HG02970 (cell line): Measurements from ENCODE around the gene ARFGAP1.

Experiments
- ATAC-seq: cut with Tn5 transposase; IDR thresholded peaks from one replicate; pipeline ENCODE4 v1.9.1; 2021; ENCODE audit warnings: mild to moderate bottlenecking, moderate library complexity, moderate number of reproducible peaks; ENCODE audit not compliant: unreplicated experiment, low FRiP score

The ARFGAP1 gene

DNA sequence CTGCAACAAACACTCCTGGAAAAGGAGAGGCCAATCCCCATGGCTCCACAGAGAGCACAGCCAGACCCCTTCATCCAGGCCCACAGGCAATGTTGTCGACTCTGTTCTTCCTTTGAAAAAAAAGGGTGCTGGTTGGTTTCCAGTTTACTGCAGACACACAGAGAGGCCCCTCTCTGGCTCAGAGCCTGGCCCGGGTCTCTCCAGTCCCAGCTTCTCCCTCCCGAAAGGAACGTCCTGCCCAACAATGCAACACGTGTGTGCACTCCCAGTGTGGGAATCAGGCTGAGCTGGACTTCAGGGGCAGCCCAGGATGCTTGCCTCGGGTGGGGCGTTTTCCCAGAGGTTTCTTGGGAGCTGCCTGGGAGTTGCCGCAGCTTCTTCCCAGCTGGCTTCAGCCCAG, 13.8 kb upstream of the ARFGAP1 start:
- no peak for ATAC-seq

DNA sequence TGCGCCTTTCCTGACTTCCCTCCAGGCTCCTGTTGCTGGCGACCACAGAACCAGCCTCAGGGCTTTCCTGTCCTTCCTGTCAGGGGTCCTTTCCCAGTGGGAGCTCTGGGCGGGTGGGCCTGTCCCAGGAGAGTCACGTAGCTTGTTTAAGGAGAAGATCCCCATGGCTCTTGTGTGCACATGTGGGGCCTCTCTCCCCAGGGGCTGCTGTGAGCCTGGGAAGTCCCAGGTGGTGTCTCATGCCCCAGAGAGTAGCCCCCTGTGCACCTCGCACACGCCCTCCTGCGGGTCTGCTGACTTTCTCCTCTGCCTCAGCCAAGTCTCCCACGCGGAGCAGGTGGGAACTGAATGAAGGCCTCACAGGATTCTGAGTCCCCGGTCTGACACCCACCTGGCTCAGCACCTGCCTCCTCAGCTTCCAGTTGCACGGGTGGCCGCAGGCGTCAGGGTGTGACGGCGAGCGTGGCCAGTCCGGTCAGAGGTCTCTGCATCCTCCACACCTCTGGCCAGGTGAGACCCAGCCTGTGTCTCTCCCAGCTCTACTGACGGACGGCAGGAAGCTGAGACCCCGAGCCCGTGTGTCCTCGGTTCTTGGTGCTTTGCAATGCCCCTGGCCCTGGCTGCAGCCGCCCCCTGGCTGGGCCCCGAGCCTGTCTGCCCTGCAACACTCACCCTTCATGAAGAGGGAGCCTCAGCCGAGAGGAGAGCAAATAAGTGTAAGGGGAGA, 12.7 kb upstream of the ARFGAP1 start:
- ATAC-seq = no peak

DNA sequence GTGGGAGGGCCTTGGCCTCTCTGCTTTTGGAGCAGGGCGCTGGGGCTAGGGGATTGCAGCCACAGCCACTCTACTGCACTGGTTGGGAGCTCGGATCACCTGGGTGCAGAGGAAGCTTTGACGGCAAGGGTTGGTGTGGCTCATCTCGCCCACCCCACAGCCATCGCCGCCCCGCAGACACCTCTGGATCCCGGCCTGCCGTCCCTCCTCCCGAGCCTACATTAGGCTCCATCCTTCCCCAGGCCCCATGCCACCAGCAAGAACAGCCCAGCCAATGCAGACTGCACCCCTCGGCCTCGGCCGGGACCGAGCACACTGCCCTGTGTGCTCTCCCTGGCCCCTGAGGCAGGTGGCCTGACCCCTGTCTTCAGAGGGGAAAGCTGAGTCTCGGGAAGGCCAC, 12.1 kb upstream of the ARFGAP1 start:
- ATAC-seq = no peak

DNA sequence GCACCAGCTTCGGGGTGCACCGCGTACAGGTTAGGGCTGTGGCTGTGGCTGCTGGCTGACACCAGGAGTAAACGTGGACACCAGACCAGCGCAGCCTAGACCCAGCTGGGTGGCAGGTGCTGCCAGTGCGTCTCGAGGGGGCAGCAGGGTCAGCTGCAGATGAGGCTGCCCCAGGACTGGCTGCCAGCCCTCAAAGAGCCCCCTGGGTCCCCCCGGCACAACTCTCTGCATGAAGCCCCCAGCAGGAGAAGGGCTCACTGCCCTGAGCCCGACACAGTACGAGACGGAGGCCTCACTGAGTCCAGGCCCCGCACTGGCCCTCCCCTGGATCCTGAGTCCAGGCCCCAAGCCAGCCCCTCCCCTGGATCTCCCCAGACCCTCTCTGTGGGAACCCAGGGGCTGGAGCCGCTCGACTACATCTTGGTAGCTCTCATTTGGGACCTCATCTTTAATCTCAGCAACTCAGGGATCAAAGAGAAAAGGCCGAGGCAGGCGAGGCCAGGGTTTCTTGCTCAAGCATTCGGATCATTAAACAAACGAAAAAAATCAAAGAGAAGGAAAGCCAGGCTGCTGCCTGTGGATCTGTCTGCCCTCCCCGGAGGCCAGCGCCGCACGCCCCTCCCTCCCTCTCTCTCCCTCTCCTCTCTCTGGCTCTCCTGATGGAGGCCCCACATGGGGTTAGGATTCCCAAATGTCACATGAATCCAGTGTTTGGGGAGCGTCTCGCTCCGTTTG, 11.4 kb upstream of the ARFGAP1 start:
- no peak for ATAC-seq

DNA sequence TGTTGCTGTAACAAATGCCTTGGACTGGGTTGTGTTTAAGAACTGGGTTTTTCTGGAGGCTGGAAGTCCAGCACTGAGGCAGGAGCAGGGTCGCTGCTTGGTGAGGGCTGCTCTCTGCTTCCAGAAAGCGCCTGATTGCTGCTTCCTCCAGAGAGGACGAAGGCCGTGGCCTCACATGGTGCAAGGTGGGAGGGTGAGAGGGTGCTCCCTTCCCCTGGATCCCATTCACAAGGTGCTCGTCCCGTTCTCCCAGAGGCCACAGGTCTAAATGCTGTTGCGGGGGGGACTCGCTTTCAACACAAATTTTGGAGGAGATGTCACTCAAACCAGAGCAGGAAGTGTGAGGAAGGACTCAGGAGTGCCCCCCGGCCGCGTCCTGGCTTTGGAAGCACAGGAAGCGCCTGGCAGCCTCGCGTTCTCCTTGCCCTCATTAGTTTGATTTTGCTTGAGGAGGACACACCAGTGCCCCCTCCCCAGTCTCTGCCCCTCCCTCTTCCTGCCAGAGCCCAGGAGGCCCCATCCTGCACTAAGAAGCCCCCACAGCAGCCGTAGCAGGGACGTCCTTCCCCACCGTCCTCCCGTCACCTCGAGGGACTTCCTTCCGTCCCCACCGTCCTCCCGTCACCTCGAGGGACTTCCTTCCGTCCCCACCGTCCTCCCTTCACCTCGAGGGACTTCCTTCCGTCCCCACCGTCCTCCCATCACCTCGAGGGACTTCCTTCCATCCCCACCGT, 10.7 kb upstream of the ARFGAP1 start:
- ATAC-seq = no peak

DNA sequence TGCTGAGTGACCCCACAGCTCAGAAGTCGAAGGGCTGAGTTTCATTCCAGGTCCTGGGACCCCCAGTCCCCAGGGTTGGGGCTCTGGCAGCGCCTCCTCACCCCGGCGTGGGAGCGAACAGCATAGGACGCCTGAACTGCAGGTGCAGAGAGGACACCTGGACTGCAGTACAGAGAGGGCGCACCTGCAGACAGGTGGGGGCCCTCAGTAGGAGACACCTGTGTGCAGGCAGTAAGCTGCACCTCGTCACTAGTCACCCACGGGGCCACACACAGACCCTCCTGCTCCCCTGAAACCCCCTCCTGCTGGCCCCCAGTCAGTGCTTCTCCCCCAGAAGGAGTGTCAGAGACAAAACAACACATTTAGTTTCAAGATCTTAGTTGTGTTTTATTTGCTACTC, 9.8 kb upstream of the ARFGAP1 start:
- ATAC-seq = no peak

DNA sequence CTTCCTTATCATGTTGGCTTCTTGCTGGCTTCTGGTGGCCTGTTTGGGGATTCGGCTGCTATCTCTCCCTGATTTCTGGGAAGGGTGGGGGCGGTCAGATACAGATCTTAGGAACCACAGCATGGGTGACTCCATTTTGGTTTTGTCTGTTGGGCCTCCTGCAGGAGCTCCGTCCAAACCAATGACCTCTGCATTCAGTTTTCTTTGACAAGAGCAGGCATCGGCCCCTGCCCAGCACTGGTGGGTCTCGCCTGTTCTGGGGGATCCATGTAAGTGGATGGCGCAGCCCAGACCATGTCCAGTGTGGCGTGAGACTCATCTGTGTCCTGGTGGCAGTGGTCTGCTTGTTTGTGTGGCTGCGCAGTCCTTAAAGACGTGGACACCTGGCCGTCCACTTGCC, 8.6 kb upstream of the ARFGAP1 start:
- no peak for ATAC-seq

DNA sequence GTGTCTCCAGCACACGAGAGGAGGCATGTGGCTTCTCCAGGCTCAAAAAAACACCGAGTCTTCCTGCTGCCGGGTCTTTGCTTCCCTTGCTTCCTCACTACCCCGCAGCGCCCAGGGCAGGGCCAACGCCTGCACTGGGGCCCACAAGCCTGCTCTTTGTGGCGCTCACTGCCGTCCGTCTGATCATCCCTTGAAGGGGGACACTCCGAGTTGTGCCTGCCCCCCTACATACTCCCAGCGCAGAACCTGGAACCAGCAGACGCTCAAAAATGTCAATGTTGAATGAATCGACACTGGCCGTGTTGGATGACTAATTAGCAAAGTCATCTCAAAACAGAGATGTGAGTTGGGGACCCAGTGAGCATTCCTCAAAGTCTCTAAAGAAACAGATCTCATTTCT, 8.1 kb upstream of the ARFGAP1 start:
- ATAC-seq = no peak

DNA sequence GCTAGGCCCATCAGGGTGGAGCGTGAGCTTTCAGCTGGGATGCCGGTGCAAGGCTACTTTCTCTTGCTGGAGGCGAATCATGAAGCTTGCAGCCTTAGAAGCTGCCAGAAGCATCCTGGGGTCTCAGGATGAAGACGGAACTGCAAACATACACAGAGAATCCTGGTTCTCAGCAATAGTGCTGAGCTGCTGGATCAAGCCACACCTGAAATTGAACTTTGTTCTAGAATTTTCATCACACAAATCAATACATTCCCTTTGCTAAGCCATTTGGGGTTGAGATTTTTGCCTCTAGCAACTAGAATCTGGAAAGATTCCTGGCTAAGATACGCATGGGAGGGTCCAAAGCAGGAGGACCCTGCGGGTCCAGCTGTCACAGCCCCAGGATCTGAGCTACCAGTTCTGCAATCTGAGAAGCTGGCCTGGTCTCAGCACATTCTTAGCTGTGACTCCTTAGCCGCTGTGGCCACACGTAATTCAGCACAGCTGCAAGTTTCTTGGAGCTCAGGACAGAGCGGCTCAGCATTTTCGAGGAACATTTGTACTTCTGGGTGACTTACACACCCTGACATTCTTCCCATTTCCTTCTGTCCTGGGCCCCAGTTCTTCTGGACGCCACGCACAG, 6.6 kb upstream of the ARFGAP1 start:
- ATAC-seq = no peak

DNA sequence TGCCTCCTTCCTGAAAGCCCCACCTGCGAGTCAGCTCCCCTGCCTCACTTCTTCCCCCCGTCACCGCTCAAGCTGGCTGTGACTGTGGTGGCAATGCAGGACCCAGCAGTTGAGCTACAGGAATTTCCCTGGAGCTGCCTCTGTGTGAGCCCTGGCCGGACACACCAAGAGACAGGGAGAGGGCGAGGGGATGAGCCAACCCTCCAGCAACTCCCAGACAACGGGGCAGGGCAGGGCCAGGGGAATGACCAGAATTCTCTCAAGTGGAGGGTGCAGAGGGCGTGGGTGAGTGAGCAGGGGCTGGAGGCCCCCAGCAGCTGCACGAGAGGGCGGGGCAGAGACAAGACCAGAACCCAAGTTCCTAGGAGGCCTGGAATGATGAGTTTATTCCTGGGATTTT, 4.9 kb upstream of the ARFGAP1 start:
- no peak for ATAC-seq

DNA sequence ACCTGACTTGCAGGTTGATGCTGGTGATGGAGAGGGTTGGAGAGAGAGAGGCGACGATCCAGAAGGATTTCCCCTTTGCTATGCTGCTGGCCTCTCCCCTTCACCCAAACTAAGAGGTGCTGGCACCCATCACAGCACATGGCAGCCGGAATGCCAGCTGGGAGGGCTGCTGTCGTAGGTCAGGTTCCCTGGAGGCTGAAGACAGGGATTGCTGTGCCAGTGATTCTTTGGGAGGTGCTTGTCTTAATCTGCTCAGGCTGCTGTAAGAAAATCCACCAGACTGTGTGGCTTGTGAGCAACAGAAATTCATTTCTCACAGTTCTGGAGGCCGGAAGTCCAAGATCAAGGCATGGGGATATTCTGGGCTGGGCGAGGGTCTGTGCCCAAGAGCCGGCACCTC, 4.4 kb upstream of the ARFGAP1 start:
- no peak for ATAC-seq

DNA sequence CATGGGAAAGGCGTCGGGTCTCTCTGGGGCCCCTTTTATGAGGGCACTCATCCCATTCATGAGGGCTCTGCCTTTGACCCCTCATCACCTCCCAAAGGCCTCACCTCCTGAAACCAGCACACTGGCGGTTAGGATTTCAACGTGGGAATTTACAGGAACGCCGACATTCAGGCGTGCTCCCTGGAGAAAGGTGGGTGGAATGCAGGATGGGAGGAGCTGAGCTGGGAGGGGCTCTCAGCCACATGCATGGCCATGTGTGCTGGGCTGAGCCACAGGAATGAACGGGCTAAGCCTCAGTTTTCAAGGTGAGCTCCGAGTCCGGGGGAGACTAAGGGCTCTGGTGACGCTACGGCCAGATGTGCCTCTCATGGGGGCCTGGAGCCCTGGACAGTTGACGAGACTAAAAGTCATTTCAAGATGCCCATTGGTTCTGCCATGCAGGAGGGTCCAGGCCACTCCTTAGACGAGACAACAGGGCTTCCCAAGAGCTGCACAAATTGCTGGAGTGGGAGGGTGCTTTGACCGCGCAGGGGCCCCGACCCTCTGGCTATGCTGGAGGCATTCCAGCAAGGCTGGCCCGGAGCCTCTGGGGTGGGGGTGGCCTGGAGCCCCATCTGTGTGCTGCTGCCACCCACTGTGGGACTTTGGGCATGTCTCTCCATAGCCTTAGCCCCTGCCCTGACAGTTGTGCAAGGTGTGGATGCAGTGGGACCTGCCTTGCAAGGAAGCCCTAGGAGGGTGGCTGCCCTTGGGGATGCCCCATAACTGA, 3.8 kb upstream of the ARFGAP1 start:
- no peak for ATAC-seq

DNA sequence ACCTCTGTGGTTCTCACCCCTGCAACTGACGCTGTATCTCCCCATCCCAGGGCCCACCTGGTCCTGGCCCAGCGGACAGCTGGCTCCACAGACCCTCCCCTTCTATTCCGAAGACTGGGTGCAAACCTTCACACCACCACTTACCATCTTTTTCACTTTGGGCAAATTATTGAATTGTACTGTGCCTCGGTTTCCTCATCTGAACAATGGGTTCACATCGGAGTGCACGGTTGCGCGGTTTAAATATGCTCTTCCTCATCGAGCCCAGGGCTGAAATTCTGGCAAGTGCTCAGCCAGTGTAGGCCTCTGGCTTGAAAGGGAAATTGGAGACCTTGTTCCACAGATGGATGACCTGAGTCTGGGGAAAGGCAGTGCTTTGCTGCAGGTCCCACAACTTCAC, 2.9 kb upstream of the ARFGAP1 start:
- ATAC-seq = no peak

DNA sequence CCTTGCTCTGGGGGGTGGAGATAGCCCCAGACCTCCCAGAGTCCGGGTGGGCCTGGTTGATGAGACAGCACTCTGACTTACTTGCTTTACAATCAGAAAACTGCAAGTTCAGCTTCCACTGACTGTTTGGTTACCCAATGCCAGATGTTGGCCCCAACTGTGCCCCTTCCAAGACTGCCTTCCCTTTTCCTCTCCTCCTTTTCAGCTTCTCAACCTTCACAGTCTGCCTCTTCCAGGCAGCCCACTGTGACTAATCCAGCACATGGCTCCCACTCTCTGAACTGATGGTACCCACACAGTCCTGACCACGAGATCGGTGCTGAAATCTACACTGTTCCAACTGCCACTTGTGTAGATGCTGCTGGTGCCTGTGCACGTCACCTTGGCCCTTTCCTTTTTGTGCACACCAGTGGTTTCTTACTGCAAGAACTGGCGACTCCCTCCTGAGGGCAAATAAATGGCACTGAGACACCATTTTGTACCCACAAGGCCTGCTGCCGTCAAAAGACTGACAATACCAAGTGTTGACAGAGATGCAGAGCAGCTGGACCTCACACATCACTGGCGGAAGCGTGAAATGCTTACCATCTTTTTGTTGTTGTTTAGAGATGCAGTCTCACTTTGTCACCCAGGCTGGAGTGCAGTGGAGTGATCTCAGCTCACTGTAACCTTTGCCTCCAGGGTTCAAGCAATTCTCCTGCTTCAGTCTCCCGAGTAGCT, 1.8 kb upstream of the ARFGAP1 start:
- ATAC-seq = no peak

DNA sequence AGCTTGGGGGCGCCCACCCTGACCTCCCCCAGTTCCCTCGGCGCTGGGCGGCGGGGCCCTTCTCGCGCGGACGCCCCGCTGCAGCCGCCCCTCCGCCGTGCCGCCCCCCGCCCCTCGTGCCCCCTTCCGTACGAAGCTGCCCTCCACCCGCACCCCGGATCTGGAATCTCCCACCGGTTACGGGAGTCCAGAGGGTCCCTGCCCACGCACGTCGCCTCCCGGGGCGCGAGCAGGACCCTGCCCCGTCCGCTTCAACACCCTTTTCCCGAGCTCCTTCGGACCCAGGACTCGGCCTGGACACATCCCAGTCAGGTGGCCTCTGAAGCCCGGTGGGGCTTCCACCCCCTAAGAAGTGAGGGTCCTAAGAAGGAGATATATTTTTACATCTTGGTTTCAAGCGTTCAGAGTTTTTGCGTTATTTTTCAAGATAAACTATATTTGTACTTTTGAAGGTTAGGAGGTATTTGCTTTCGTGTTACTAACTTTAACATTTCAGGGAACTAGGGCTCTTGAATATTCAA, 506 bp downstream of the ARFGAP1 start:
- ATAC-seq = no peak

DNA sequence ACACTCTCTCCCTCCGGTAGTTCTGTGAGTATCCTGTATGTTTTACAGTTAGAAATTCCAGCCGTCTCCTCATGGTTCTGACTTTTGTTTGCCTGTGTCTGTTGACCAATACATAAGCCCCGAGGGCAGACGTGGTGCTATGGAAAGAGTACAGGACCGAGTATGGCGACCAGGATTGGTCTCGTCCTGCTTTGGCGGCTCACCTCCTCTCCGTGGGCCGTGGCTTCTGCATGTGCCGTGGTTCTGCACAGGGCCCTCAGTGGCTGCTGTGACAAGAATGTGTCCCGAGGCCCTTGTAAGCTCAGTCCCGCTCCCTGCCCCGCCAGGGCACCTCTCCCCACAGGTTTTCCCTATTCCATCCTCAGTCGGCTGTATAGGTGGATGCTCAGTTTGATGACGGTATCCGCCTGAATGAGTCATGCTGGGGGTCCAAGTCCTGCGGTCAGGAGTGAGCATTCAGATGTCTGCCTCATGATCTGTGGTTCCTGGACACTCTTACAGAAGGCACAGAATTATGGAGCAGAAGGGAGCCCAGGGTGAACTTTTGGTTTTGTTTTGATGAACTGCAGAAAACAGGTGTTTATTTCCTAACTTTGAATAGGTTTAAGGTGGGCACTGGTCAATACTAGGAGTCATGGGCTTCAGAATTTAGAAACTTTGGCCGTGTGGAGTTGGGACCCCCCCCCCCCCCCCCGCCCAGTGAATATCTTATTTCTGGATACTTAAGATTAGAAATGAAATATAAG, 1.2 kb downstream of the ARFGAP1 start:
- no peak for ATAC-seq

DNA sequence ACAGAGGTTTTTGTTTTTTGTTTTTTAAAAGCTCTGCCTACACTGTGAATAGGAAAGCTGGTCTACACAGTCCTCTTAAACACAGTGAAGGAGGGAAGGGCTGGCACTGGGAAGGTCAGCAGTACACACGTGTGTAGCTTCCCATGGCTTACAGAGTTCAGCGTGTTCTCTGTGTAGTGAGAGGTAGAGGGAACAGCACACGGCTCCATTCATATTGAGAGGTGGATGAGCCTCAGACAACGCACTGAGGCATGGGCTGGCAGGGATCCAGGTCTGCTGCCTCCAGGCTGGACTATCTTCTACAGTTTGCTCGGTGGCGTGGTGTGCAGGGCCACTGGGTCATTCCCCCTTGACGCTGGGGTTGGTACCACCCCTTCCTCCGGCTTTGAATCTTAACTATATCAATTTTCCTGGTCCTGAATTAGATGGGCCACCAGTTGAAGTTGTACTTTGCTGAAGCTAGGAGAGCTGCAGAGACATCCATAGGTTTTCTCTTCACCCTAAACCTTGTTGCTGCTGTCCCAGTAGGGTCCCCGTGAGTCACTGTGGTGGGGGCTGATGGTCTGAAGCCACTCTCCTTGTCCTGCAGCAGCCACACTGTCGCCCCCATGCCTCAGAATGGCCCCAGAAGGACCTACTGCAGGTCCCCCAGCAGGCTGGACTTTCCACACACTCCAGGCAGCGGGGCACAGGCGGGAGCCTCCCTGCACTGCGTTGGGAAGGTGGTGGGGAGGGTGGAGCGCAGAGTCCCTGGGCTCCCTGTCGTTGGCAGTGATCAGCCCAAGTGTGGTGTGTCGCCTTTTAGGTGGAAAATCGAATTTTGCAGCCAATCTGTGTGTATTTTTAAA, 2.0 kb downstream of the ARFGAP1 start:
- no peak for ATAC-seq

DNA sequence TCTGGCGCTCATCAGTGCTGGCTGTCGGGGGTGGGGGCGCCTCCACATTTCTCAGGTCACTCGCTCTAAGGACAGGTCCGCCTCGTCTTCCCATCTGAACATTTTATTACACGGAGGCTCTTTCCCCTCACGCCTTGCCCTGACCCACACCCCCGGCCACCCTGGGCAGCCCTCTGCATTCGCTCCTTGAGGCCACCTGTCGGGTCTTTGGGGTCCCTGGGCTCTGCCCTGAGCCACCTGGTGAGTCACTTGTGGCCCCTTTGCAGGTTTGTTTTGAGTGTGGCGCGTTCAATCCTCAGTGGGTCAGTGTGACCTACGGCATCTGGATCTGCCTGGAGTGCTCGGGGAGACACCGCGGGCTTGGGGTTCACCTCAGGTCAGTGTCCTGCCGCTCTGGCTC, 3.2 kb downstream of the ARFGAP1 start:
- no peak for ATAC-seq
